Measurements from ENCODE around the gene STAT5B. TPM values are rescaled to one million over a fixed set of nuclear protein-coding genes. Genes with fewer than 3 reads are reported as not detected.
A peak's percentile ranks its signal among the peaks of the same experiment; 100 is the strongest.

Gene STAT5B
- total and polyA plus RNA-seq, 2 of the 13 experiments (the other 11 are each of a cell fraction or from before 2014, with no cell fraction given): 21.0 to 42.8 TPM

DNA sequence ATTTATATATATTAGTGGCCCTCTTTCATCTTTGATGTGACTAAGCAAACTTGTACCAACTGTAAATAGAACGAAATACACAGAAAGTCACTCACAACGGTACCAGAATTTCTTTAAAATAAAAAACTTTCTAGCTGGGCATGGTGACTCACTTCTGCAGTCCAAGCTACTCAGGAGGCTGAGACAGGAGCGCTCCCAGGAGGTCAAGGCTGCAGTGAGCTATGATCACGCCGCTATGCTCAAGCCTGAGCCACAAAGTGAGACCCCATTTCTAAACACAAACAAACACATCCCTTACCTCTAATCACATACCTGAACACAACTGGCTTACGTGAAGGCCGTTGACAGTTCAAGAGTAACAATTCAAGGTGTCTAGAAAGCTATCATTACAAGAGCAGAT is 29.7 kb downstream of the STAT5B start (continued):
- TF ChIP-seq EHMT2 (IDR thresholded peaks at IDR 0.05; ENCODE audit: borderline replicate concordance, low read depth, low read length) (no peak), ZNF670 (CRISPR knock-in tag; IDR thresholded peaks at IDR 0.05; ENCODE audit: borderline replicate concordance) (no peak), HHEX (CRISPR knock-in tag; IDR thresholded peaks at IDR 0.05) (no peak), MED1 (CRISPR knock-in tag; IDR thresholded peaks at IDR 0.05) (peak; percentile 43; the same call in 1 of the 2 replicates), ZNF772 (CRISPR knock-in tag; IDR thresholded peaks at IDR 0.05) (0 out of 2 replicates have a peak, but pooled peaks have one; percentile 41), ZNF354B (CRISPR knock-in tag; IDR thresholded peaks at IDR 0.05) (no peak), ASH2L (IDR thresholded peaks at IDR 0.05; ENCODE audit: insufficient read length, low read depth, low read length) (peak; percentile 31), ZNF777 (CRISPR knock-in tag; IDR thresholded peaks at IDR 0.05) (no peak), TEAD3 (CRISPR knock-in tag; optimal IDR thresholded peaks at IDR 0.05; ENCODE audit: borderline replicate concordance) (peak; percentile 85), KAT8 (CRISPR knock-in tag; IDR thresholded peaks at IDR 0.05) (peak; percentile 24; the same call in 1 of the 2 replicates), KLF12 (CRISPR knock-in tag; IDR thresholded peaks at IDR 0.05; ENCODE audit: borderline replicate concordance) (no peak), PRPF4 (IDR thresholded peaks at IDR 0.05; ENCODE audit: low read depth, low read length, poor library complexity, severe bottlenecking) (no peak), ZNF121 (CRISPR knock-in tag; IDR thresholded peaks at IDR 0.05) (peak; percentile 78; the same call in 1 of the 2 replicates), FOXP4 (CRISPR knock-in tag; IDR thresholded peaks at IDR 0.05) (peak; percentile 74), HOXA3 (CRISPR knock-in tag; IDR thresholded peaks at IDR 0.05) (peak; percentile 31; the same call in 1 of the 2 replicates), TCF12 (IDR thresholded peaks at IDR 0.05) (no peak), TCF12 (CRISPR knock-in tag; IDR thresholded peaks at IDR 0.05) (no peak), NR2F1 (CRISPR knock-in tag; IDR thresholded peaks at IDR 0.05) (peak in 1 of 2 experiments; percentile 79; a peak in 2 of 4 replicates), SMC3 (IDR thresholded peaks at IDR 0.05; ENCODE audit: low read length) (peak; percentile 15; the same call in 1 of the 2 replicates), ZNF484 (CRISPR knock-in tag; IDR thresholded peaks at IDR 0.05; ENCODE audit: borderline replicate concordance, low read depth) (no peak), ZNF709 (CRISPR knock-in tag; IDR thresholded peaks at IDR 0.05) (no peak), ZNF276 (CRISPR knock-in tag; IDR thresholded peaks at IDR 0.05; ENCODE audit: low read depth) (no peak), JDP2 (CRISPR knock-in tag; IDR thresholded peaks at IDR 0.05; ENCODE audit: borderline replicate concordance) (no peak), SAP130 (CRISPR knock-in tag; IDR thresholded peaks at IDR 0.05; ENCODE audit: low read depth) (peak; percentile 58), ZSCAN31 (CRISPR knock-in tag; IDR thresholded peaks at IDR 0.05; ENCODE audit: low read depth) (0 out of 2 replicates have a peak, but pooled peaks have one; percentile 32), NFE2L1 (CRISPR knock-in tag; IDR thresholded peaks at IDR 0.05; ENCODE audit: borderline replicate concordance) (no peak)
- TF ChIP-seq, protein P1, sequence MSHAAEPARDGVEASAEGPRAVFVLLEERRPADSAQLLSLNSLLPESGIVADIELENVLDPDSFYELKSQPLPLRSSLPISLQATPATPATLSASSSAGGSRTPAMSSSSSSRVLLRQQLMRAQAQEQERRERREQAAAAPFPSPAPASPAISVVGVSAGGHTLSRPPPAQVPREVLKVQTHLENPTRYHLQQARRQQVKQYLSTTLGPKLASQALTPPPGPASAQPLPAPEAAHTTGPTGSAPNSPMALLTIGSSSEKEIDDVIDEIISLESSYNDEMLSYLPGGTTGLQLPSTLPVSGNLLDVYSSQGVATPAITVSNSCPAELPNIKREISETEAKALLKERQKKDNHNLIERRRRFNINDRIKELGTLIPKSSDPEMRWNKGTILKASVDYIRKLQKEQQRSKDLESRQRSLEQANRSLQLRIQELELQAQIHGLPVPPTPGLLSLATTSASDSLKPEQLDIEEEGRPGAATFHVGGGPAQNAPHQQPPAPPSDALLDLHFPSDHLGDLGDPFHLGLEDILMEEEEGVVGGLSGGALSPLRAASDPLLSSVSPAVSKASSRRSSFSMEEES (CRISPR knock-in tag; IDR thresholded peaks at IDR 0.05): no peak
